Epithelial cell of proximal tubule (primary cell): Measurements from ENCODE around the gene GRPEL1. TPM values are rescaled to one million over a fixed set of nuclear protein-coding genes. Genes with fewer than 3 reads are reported as not detected.

Source experiments
- DNase-seq: peaks from one replicate; pipeline ENCODE4 v3.0.0-alpha.2; 2011; ENCODE audit warnings: low read depth
- H3K4me3 ChIP-seq: 2 replicates; pipeline ENCODE4 v1.5.1; 2011; ENCODE audit warnings: low read depth, mild to moderate bottlenecking, low read length
- CTCF ChIP-seq: conservative IDR thresholded peaks from 2 replicates; pipeline ENCODE4 v1.5.1; 2012; ENCODE audit warnings: low read depth, mild to moderate bottlenecking, low read length
- total RNA-seq: library from RNA; depleted of rRNA; stranded (reverse); fragments of >200 nt; gene quantifications from 2 replicates; pipeline ENCODE4 v1.2.3, GENCODE V29; 2015

GRPEL1 gene
- total RNA-seq, 1 donor from 2014 or later = 45.8 TPM

- TF ChIP-seq CTCF = no peak
- no peak for DNase-seq
- H3K4me3 ChIP-seq = no peak overlapping the region
Observed at GRCh38 chr4:7040765-7041164, 27.1 kb downstream of the GRPEL1 start.

- peak; percentile 35 for TF ChIP-seq CTCF
- H3K4me3 ChIP-seq = no peak overlapping the region
- no peak for DNase-seq
Observed at GRCh38 chr4:7037425-7037824, 30.4 kb downstream of the GRPEL1 start.

- TF ChIP-seq CTCF = no peak
- H3K4me3 ChIP-seq = no peak overlapping the region
- no peak for DNase-seq
Observed at GRCh38 chr4:7034262-7035081, 33.4 kb downstream of the GRPEL1 start.

GRCh38 chr4:7032596-7032995, 35.3 kb downstream of the GRPEL1 start:
- peak; percentile 65 for DNase-seq
- H3K4me3 ChIP-seq = no peak overlapping the region
- no peak for TF ChIP-seq CTCF

GRCh38 chr4:7031558-7032449, 36.1 kb downstream of the GRPEL1 start:
- no peak for TF ChIP-seq CTCF
- no peak overlapping the region for H3K4me3 ChIP-seq
- no peak for DNase-seq

- no peak for DNase-seq
- no peak for TF ChIP-seq CTCF
- no peak overlapping the region for H3K4me3 ChIP-seq
Observed at GRCh38 chr4:7030856-7031255, 37.0 kb downstream of the GRPEL1 start.
